ENCODE measurements around the gene IMP3. TPM values are rescaled to one million over a fixed set of nuclear protein-coding genes. Genes with fewer than 3 reads are reported as not detected.
"Not testable (repeated sequence)": the region's sequence is repeated elsewhere in the genome, so short reads cannot be mapped to it uniquely, and the experiment has no call there.

Gene IMP3
- total and polyA plus RNA-seq, 7 donors: 55.4 to 117 (median 71.1) TPM

- Histone ChIP-seq H3K27ac (peak overlapping the region; percentile 18 to 99 (median 46)), H3K9me3 (no peaks in the 10 kb centered on the region), H3K27me3 (no peaks in the 10 kb centered on the region), H3K36me3 (peaks cover 31 to 91% (median 61%) of the 10 kb centered on the region in 4 donors), H3K4me1 (peaks cover 0 to 37% (median 26%) of the 10 kb centered on the region in 4 donors), H3K4me3 (no peak overlapping the region)
- TF ChIP-seq POLR2AphosphoS5 (IDR thresholded peaks at IDR 0.05): no peak
- TF ChIP-seq EP300 (IDR thresholded peaks at IDR 0.05): no peak
- no peak for TF ChIP-seq POLR2A (IDR thresholded peaks at IDR 0.05)
- no peak for TF ChIP-seq CTCF (IDR thresholded peaks at IDR 0.05)
- DNase-seq: no peak
- intact Hi-C loops (cut with DNase I): loop anchor here (5.0 kb wide), 2 partner anchors 45 to 175 kb away; no protein-coding TSS in a partner anchor
- 90 to 93% methylated on average over 40 of the region's 40 CpGs for WGBS, 2 donors
These were observed 42.4 kb upstream of the IMP3 start for GRCh38 chr15:75682181-75683135.

GRCh38 chr15:75680007-75680789, 40.2 kb upstream of the IMP3 start:
- DNase-seq: no peak
- Histone ChIP-seq H3K4me1 (peaks cover 0 to 38% (median 16%) of the 10 kb centered on the region in 4 donors), H3K27ac (peak overlapping the region; percentile 10 to 99 (median 62)), H3K27me3 (no peaks in the 10 kb centered on the region), H3K9me3 (no peaks in the 10 kb centered on the region), H3K4me3 (no peak overlapping the region), H3K36me3 (peaks cover 46 to 99% (median 71%) of the 10 kb centered on the region in 4 donors)
- intact Hi-C loops (cut with DNase I): loop anchor here (5.0 kb wide), 2 partner anchors 43 to 173 kb away; no protein-coding TSS in a partner anchor
- 84% methylated on average over 11 of the region's 11 CpGs for WGBS, 2 donors
- TF ChIP-seq EP300 (IDR thresholded peaks at IDR 0.05) (no peak), POLR2A (IDR thresholded peaks at IDR 0.05) (no peak), CTCF (IDR thresholded peaks at IDR 0.05) (no peak), POLR2AphosphoS5 (IDR thresholded peaks at IDR 0.05) (no peak)

- H3K36me3 ChIP-seq: peaks cover 38 to 82% (median 60%) of the 10 kb centered on the region in 4 donors
- DNase-seq; H3K4me3 ChIP-seq; H3K27me3 ChIP-seq; intact Hi-C loops (cut with DNase I); H3K9me3 ChIP-seq; H3K27ac ChIP-seq: not testable (repeated sequence)
- WGBS, 2 donors: 86 to 97% methylated on average over 6 of the region's 6 CpGs
- H3K4me1 ChIP-seq: peaks cover 0 to 40% (median 26%) of the 10 kb centered on the region in 4 donors
These were observed 38.3 kb upstream of the IMP3 start for GRCh38 chr15:75678324-75678690.

GRCh38 chr15:75677465-75678323, 37.7 kb upstream of the IMP3 start:
- 56 to 76% methylated on average over 16 of the region's 16 CpGs for WGBS, 2 donors
- Histone ChIP-seq H3K4me3 (no peak overlapping the region), H3K27me3 (no peaks in the 10 kb centered on the region), H3K4me1 (peaks cover 0 to 46% (median 32%) of the 10 kb centered on the region in 4 donors), H3K9me3 (no peaks in the 10 kb centered on the region), H3K27ac (peak overlapping the region in 2 of 4 donors; percentile 93 to 94), H3K36me3 (peaks cover 36 to 76% (median 59%) of the 10 kb centered on the region in 4 donors)
- no peak for TF ChIP-seq POLR2AphosphoS5 (IDR thresholded peaks at IDR 0.05)
- no peak for TF ChIP-seq EP300 (IDR thresholded peaks at IDR 0.05)
- TF ChIP-seq CTCF (IDR thresholded peaks at IDR 0.05): no peak
- TF ChIP-seq POLR2A (IDR thresholded peaks at IDR 0.05): no peak
- intact Hi-C loops (cut with DNase I): no loop called here
- no peak for DNase-seq

All from sigmoid colon (tissue), 7 donors.